Stomach (tissue), 9 donors: ENCODE measurements around the gene TBC1D16. TPM values are rescaled to one million over a fixed set of nuclear protein-coding genes. Genes with fewer than 3 reads are reported as not detected.
"Not testable (repeated sequence)": the region's sequence is repeated elsewhere in the genome, so short reads cannot be mapped to it uniquely, and the experiment has no call there.

ENCODE experiments used
- DNase-seq, 2 donors: peaks; one replicate each; pipeline versions ENCODE4 v3.0.0 to v3.0.0-alpha.2; 2013 to 2019
- H3K27ac ChIP-seq, 5 donors: fragments of 200-600 bp in 4 of 5; sonication (generic) in 4 of 5; one replicate each; pipeline ENCODE4 v1.5.1; 2013 to 2019; ENCODE audit warnings: mild to moderate bottlenecking in 1 of 5, moderate library complexity in 1 of 5
- H3K27me3 ChIP-seq, 3 donors: fragments of 200-600 bp; sonication (generic); one replicate each; pipeline ENCODE4 v1.5.1; 2017 to 2019; ENCODE audit warnings: mixed run types in 1 of 3
- H3K36me3 ChIP-seq, 4 donors: fragments of 200-600 bp; sonication (generic); 1 replicate in 3 of 4; 2 replicates in 1 of 4; pipeline ENCODE4 v1.5.1; 2016 to 2019
- H3K4me1 ChIP-seq, 4 donors: fragments of 200-600 bp; sonication (generic); one replicate each; pipeline ENCODE4 v1.5.1; 2016 to 2019
- H3K4me3 ChIP-seq, 4 donors: fragments of 200-600 bp; sonication (generic) in 3 of 4; one replicate each; pipeline ENCODE4 v1.5.1; 2016 to 2019; ENCODE audit warnings: mild to moderate bottlenecking in 1 of 4
- H3K9me3 ChIP-seq, 4 donors: fragments of 200-600 bp; sonication (generic); one replicate each; pipeline ENCODE4 v1.5.1; 2016 to 2019
- CTCF ChIP-seq, 7 experiments: fragments of 450-650 bp in 4 of 7; fragments of 200-600 bp in 3 of 7; sonication (generic) in 3 of 7; IDR thresholded peaks; one replicate each; pipeline ENCODE4 v1.5.1; 2016 to 2019; ENCODE audit warnings: antibody characterized with exemption in 7 of 7, control low read depth in 2 of 7, mild to moderate bottlenecking in 1 of 7
- EP300 ChIP-seq: sonication (generic); formaldehyde crosslinking; IDR thresholded peaks from one replicate; pipeline ENCODE4 v1.6.1; 2017; ENCODE audit warnings: antibody characterized with exemption
- POLR2A ChIP-seq, 4 donors: fragments of 450-650 bp; IDR thresholded peaks; one replicate each; pipeline ENCODE4 v1.6.1; 2016; ENCODE audit warnings: antibody characterized with exemption in 4 of 4, control low read depth in 2 of 4, mild to moderate bottlenecking in 1 of 4, moderate library complexity in 1 of 4
- POLR2AphosphoS5 ChIP-seq, 3 donors: sonication (generic); formaldehyde crosslinking; IDR thresholded peaks; one replicate each; pipeline ENCODE4 v1.6.1; 2016; ENCODE audit warnings: antibody characterized with exemption in 3 of 3
- WGBS, 5 donors: extraction: QIAGEN DNeasy Blood & Tissue Kit in 3 of 5; methylation state at CpG; one replicate each; pipeline versions ENCODE4 v1.1.5 to v1.1.7; 2013 to 2018; 5-methylcytosine and 5-hydroxymethylcytosine counted together
- intact Hi-C: fragments of 100-400 bp; cut with DNase I; formaldehyde crosslinking; loops from one replicate; pipeline ENCODE4 v1.15.1; 2023; ENCODE audit warnings: low total_unique reads
- polyA plus RNA-seq, 3 donors: library from polyadenylated mRNA; stranded (reverse); fragments of 200-250 nt; gene quantifications; one replicate each; pipeline ENCODE4 v1.2.3, GENCODE V29; 2013
- total RNA-seq, 5 donors: library from RNA; depleted of rRNA; stranded (reverse); fragments of >200 nt; gene quantifications; one replicate each; pipeline versions ENCODE4 v1.1.0 to v1.2.3, GENCODE V29; 2014 to 2016
- donor health status: healthy with polysubstance abuse.
- donor health status: Bipolar disorder and iron deficiency.
- donor health status: healthy.

TBC1D16 gene
- total and polyA plus RNA-seq, 8 donors: 3.0 to 22.2 (median 16.8) TPM

GRCh38 chr17:79965806-79966205 lies 69.9 kb downstream of the TBC1D16 start:
- H3K27me3 ChIP-seq: no peaks in the 10 kb centered on the region
- no peaks in the 10 kb centered on the region for H3K9me3 ChIP-seq
- WGBS, 5 donors: 50 to 74% (median 58%) methylated on average over 6 of the region's 6 CpGs
- no peak overlapping the region for H3K4me3 ChIP-seq
- TF ChIP-seq CTCF (IDR thresholded peaks at IDR 0.05): no peak
- TF ChIP-seq EP300: no peak
- TF ChIP-seq POLR2A (IDR thresholded peaks at IDR 0.05): no peak
- no peak for TF ChIP-seq POLR2AphosphoS5 (IDR thresholded peaks at IDR 0.05)
- H3K27ac ChIP-seq: no peak overlapping the region
- peak in 1 of 2 donors; percentile 55 for DNase-seq
- H3K36me3 ChIP-seq: peaks cover 0 to 8% (median 0%) of the 10 kb centered on the region in 4 donors
- intact Hi-C loops: no loop called here
- H3K4me1 ChIP-seq: no peaks in the 10 kb centered on the region

- 93 to 99% (median 95%) methylated on average over 6 of the region's 6 CpGs for WGBS, 5 donors
- DNase-seq: not testable (repeated sequence)
Observed at GRCh38 chr17:79962467-79962866, 73.2 kb downstream of the TBC1D16 start.

GRCh38 chr17:79961567-79961966 lies 74.1 kb downstream of the TBC1D16 start:
- H3K36me3 ChIP-seq, H3K4me3 ChIP-seq, intact Hi-C loops, H3K27ac ChIP-seq, H3K4me1 ChIP-seq, DNase-seq, H3K27me3 ChIP-seq, H3K9me3 ChIP-seq: not testable (repeated sequence)
- WGBS, 5 donors: 96 to 98% (median 98%) methylated on average over 9 of the region's 9 CpGs

More at GRCh38 chr17:79962467-79962866, 73.2 kb downstream of the TBC1D16 start:
- H3K4me1 ChIP-seq, H3K4me3 ChIP-seq, H3K9me3 ChIP-seq, H3K27me3 ChIP-seq, intact Hi-C loops, H3K27ac ChIP-seq, H3K36me3 ChIP-seq: not testable (repeated sequence)

- no peak for DNase-seq
- Histone ChIP-seq H3K27me3 (no peaks in the 10 kb centered on the region), H3K4me1 (no peaks in the 10 kb centered on the region), H3K4me3 (no peak overlapping the region), H3K36me3 (no peaks in the 10 kb centered on the region), H3K27ac (no peak overlapping the region), H3K9me3 (no peaks in the 10 kb centered on the region)
- WGBS, 5 donors: 73 to 79% (median 75%) methylated on average over 8 to 9 of the region's 9 CpGs
- TF ChIP-seq EP300 (no peak), CTCF (IDR thresholded peaks at IDR 0.05) (no peak), POLR2A (IDR thresholded peaks at IDR 0.05) (no peak), POLR2AphosphoS5 (IDR thresholded peaks at IDR 0.05) (no peak)
- intact Hi-C loops: no loop called here
Observed at GRCh38 chr17:79960788-79961522, 74.7 kb downstream of the TBC1D16 start.

GRCh38 chr17:79959042-79959441 lies 76.6 kb downstream of the TBC1D16 start:
- H3K27ac ChIP-seq: no peak overlapping the region
- no peaks in the 10 kb centered on the region for H3K4me1 ChIP-seq
- H3K36me3 ChIP-seq: no peaks in the 10 kb centered on the region
- no peak for DNase-seq
- TF ChIP-seq POLR2A (IDR thresholded peaks at IDR 0.05) (no peak), CTCF (IDR thresholded peaks at IDR 0.05) (no peak), POLR2AphosphoS5 (IDR thresholded peaks at IDR 0.05) (no peak), EP300 (no peak)
- intact Hi-C loops: no loop called here
- H3K9me3 ChIP-seq: no peaks in the 10 kb centered on the region
- H3K4me3 ChIP-seq: no peak overlapping the region
- no peaks in the 10 kb centered on the region for H3K27me3 ChIP-seq
- WGBS, 5 donors: 90 to 96% (median 94%) methylated on average over 4 of the region's 4 CpGs
